Neural crest cell (in vitro differentiated cells): Measurements from ENCODE around the gene PLEKHG3. TPM values are rescaled to one million over a fixed set of nuclear protein-coding genes. Genes with fewer than 3 reads are reported as not detected.

ENCODE experiments used
- DNase-seq: peaks from one replicate; pipeline ENCODE4 v3.0.0; 2021; ENCODE audit warnings: low read depth, mixed read lengths, low spot score
- H3K27ac Mint-ChIP-seq: one replicate; pipeline ENCODE4 v1.8.0; 2021; ENCODE audit warnings: mild to moderate bottlenecking, mixed read lengths; ENCODE audit not compliant: unreplicated experiment
- H3K27me3 Mint-ChIP-seq: 2 replicates; pipeline ENCODE4 v1.8.0; 2021; ENCODE audit warnings: low read depth, mild to moderate bottlenecking, mixed read lengths
- H3K36me3 Mint-ChIP-seq: 2 replicates; pipeline ENCODE4 v1.8.0; 2021; ENCODE audit warnings: low read depth, mild to moderate bottlenecking, mixed read lengths
- H3K4me1 Mint-ChIP-seq: 2 replicates; pipeline ENCODE4 v1.8.0; 2021; ENCODE audit warnings: mixed read lengths
- H3K4me3 Mint-ChIP-seq: one replicate; pipeline ENCODE4 v1.8.0; 2021; ENCODE audit warnings: mild to moderate bottlenecking, mixed read lengths
- H3K9me3 Mint-ChIP-seq: 2 replicates; pipeline ENCODE4 v1.8.0; 2021; ENCODE audit warnings: mixed read lengths
- microRNA-seq: library from miRNA; unstranded; fragments of <30 nt; microRNA quantifications from one replicate; pipeline ENCODE4, GENCODE V29; 2020
- total RNA-seq: library from RNA; stranded (reverse); gene quantifications from 2 replicates; pipeline ENCODE4 v1.2.1, GENCODE V29; 2021
- TF ChIP-seq, protein P1 (sequence below): fragments of 200-600 bp; sonication (generic); conservative IDR thresholded peaks from 2 replicates; pipeline ENCODE4 v1.5.0; 2021; ENCODE audit warnings: antibody characterized with exemption, mild to moderate bottlenecking

The PLEKHG3 gene
- total RNA-seq, 1 donor from 2014 or later, result 43.4 TPM

DNA sequence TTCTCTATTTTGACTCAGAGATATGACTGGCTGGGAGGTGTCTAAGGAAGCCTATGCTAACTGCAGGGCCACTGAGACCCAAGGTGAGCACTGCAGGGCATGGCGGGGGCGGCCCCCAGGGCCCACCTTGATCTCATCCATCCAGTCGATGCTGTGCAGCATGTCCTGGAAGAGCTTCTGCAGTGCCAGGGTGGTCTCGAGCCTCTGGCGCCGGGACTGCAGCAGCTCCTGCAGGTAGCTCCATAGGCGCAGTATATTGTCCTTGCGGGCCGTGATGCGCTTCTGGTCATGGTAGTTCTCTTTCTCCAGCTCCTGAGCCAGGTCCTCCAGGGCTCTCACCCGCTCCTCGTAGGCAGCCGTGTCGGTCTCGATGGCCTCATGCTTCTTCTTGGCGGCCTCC, 91.0 kb downstream of the PLEKHG3 start:
- peak overlapping the region; percentile 57 for H3K27ac Mint-ChIP-seq
- TF ChIP-seq, protein P1, sequence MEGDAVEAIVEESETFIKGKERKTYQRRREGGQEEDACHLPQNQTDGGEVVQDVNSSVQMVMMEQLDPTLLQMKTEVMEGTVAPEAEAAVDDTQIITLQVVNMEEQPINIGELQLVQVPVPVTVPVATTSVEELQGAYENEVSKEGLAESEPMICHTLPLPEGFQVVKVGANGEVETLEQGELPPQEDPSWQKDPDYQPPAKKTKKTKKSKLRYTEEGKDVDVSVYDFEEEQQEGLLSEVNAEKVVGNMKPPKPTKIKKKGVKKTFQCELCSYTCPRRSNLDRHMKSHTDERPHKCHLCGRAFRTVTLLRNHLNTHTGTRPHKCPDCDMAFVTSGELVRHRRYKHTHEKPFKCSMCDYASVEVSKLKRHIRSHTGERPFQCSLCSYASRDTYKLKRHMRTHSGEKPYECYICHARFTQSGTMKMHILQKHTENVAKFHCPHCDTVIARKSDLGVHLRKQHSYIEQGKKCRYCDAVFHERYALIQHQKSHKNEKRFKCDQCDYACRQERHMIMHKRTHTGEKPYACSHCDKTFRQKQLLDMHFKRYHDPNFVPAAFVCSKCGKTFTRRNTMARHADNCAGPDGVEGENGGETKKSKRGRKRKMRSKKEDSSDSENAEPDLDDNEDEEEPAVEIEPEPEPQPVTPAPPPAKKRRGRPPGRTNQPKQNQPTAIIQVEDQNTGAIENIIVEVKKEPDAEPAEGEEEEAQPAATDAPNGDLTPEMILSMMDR, result no peak
- H3K4me3 Mint-ChIP-seq, result no peak overlapping the region
- no peaks in the 10 kb centered on the region for H3K36me3 Mint-ChIP-seq
- DNase-seq, result no peak
- no peaks in the 10 kb centered on the region for H3K27me3 Mint-ChIP-seq
- peaks cover 5% of the 10 kb centered on the region for H3K4me1 Mint-ChIP-seq
- H3K9me3 Mint-ChIP-seq, result no peaks in the 10 kb centered on the region

DNA sequence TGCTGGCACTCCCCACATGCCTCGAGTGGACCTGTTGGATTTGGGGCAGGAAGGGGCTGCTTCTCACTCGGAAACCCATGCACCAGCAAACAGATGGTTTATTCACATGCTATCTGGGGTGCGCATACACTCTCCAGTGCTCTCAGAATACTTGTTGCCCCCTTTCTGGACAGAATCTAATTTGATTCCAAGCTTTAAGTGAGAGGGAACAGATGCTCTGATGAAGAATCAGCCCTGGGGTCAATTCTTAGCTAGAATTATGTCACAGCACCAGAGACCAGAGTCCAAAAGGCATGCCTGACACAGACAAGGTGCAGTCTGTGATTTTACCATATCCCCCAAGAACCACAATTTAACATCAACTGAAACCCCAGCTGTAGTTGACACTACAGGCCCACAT, 91.7 kb downstream of the PLEKHG3 start:
- no peak for DNase-seq
- H3K4me3 Mint-ChIP-seq, result no peak overlapping the region
- TF ChIP-seq, protein P1, result no peak
- H3K27ac Mint-ChIP-seq, result no peak overlapping the region
- H3K36me3 Mint-ChIP-seq, result no peaks in the 10 kb centered on the region
- H3K4me1 Mint-ChIP-seq, result peaks cover 3% of the 10 kb centered on the region
- H3K27me3 Mint-ChIP-seq, result no peaks in the 10 kb centered on the region
- no peaks in the 10 kb centered on the region for H3K9me3 Mint-ChIP-seq

DNA sequence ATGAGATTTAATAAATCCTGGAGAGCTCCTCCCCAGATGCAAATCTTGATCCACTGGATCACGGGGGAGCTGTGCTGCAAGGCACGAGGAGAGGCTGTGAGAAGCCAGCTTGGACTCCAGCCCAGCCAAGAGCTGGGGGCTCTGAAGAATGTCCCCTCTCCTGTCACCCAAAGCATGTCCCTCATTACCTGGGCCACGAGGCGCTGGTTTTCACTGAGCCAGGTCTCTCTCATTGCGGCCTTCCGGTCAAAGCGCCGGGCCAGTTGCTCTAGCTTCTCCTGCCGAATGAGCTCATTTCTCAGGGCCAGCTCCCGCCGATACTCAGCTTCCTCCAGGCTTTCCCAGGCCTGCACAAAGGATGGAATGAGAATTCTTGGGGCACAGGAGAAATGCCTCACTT, 92.1 kb downstream of the PLEKHG3 start:
- Mint-ChIP-seq H3K27me3 (no peaks in the 10 kb centered on the region), H3K4me1 (peaks cover 3% of the 10 kb centered on the region), H3K4me3 (no peak overlapping the region), H3K9me3 (no peaks in the 10 kb centered on the region), H3K36me3 (no peaks in the 10 kb centered on the region), H3K27ac (no peak overlapping the region)
- DNase-seq, result no peak
- TF ChIP-seq, protein P1, result no peak

DNA sequence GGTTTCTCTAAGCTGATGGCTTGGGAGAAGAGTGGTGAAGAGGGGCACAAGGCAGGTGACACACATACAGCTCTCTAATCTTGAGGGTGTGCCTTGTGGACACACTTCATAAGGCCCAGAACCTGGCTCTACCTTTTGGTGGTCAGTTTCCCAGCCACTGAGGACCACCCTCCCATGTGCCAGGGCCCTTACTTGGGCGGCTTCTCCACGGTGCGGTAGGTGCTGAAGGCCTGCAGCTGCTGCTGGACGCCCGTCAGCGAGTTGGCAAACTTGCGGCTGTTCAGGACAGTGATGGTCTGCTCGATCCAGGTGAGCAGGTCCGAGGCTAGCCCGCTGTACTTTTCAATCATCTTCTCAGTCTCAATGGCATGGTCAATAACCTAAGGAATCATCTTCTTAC, 95.3 kb downstream of the PLEKHG3 start:
- no peak overlapping the region for H3K27ac Mint-ChIP-seq
- H3K4me3 Mint-ChIP-seq, result no peak overlapping the region
- no peaks in the 10 kb centered on the region for H3K27me3 Mint-ChIP-seq
- H3K36me3 Mint-ChIP-seq, result no peaks in the 10 kb centered on the region
- peaks cover 3% of the 10 kb centered on the region for H3K4me1 Mint-ChIP-seq
- TF ChIP-seq, protein P1, result no peak
- DNase-seq, result no peak
- H3K9me3 Mint-ChIP-seq, result no peaks in the 10 kb centered on the region

Small RNA genes lying within 50 kb of the gene (microRNA-seq; reads per million reads assigned to microRNA genes)
- not detected for gene MIR7855

Other genes with a start within 250 kb of the PLEKHG3 start
- 1.3 and 1.4 TPM in 2 replicates for gene AKAP5, start 238.9 kb upstream of the PLEKHG3 start, total RNA-seq
- gene ZBTB25, start 200.6 kb upstream of the PLEKHG3 start, total RNA-seq, result 14.1 and 14.4 TPM in 2 replicates
- 36.0 and 41.4 TPM in 2 replicates for gene ZBTB1, start 199.7 kb upstream of the PLEKHG3 start, total RNA-seq
- 2.6 and 2.7 TPM in 2 replicates for gene HSPA2, start 163.7 kb upstream of the PLEKHG3 start, total RNA-seq
- 0.33 and 1.1 TPM in 2 replicates for gene PPP1R36, start 154.5 kb upstream of the PLEKHG3 start, total RNA-seq
- gene SPTB, start 175.5 kb downstream of the PLEKHG3 start, total RNA-seq, result 0.16 and 0.18 TPM in 2 replicates
- gene CHURC1, start 210.0 kb downstream of the PLEKHG3 start, total RNA-seq, result 33.1 and 34.4 TPM in 2 replicates
- not detected in 2 replicates for gene GPX2, start 238.3 kb downstream of the PLEKHG3 start, total RNA-seq